Lower lobe of right lung (tissue), 2 donors: Measurements from ENCODE around the gene SLC22A17. TPM values are rescaled to one million over a fixed set of nuclear protein-coding genes. Genes with fewer than 3 reads are reported as not detected.

Source experiments
- ATAC-seq, 2 donors: fragments of 200-7000 bp; cut with Tn5 transposase; one replicate each; pipeline ENCODE4 v1.9.1; 2020 to 2022; ENCODE audit warnings: mild to moderate bottlenecking in 2 of 2, moderate library complexity in 2 of 2
- DNase-seq: peaks from one replicate; pipeline ENCODE4 v3.0.0-alpha.2; 2020
- H3K27ac ChIP-seq: fragments of 200-600 bp; one replicate; pipeline ENCODE4 v1.8.0; 2022
- H3K27me3 ChIP-seq: fragments of 200-600 bp; one replicate; pipeline ENCODE4 v1.8.0; 2022; ENCODE audit warnings: low read depth
- H3K36me3 ChIP-seq: fragments of 200-600 bp; one replicate; pipeline ENCODE4 v1.8.0; 2022; ENCODE audit warnings: mild to moderate bottlenecking
- H3K4me1 ChIP-seq: fragments of 200-600 bp; one replicate; pipeline ENCODE4 v1.8.0; 2022
- H3K4me3 ChIP-seq: fragments of 200-600 bp; one replicate; pipeline ENCODE4 v1.8.0; 2022; ENCODE audit warnings: mild to moderate bottlenecking
- H3K9me3 ChIP-seq: fragments of 200-600 bp; one replicate; pipeline ENCODE4 v1.8.0; 2022
- CTCF ChIP-seq: fragments of 200-600 bp; IDR thresholded peaks from one replicate; pipeline ENCODE4 v1.8.0; 2022; ENCODE audit warnings: antibody characterized with exemption, mild to moderate bottlenecking
- intact Hi-C: fragments of 100-400 bp; cut with DNase I; formaldehyde crosslinking; loops from one replicate; pipeline ENCODE4 v1.11.0; 2022
- total RNA-seq: library from RNA; stranded (reverse); fragmentation: NEBNext Ultra II Directional; extraction: Animal tissue kit (Norgen Biotek cat#: 25700); gene quantifications from one replicate; pipeline ENCODE4 v1.2.1, GENCODE V29; 2021
- donor health status: DM: no; HTN: yes; CAD: no; lungs with severe emphysema.

SLC22A17 gene
- total RNA-seq, 1 donor from 2014 or later = 10.6 TPM

- no peaks in the 10 kb centered on the region for H3K36me3 ChIP-seq
- H3K9me3 ChIP-seq = no peaks in the 10 kb centered on the region
- TF ChIP-seq CTCF = no peak
- ATAC-seq = no peak
- no peak overlapping the region for H3K4me3 ChIP-seq
- DNase-seq = no peak
- intact Hi-C loops = no loop called here
- H3K27ac ChIP-seq = no peak overlapping the region
- peaks cover 17% of the 10 kb centered on the region for H3K4me1 ChIP-seq
- peaks cover 23% of the 10 kb centered on the region for H3K27me3 ChIP-seq
Observed at GRCh38 chr14:23348297-23348655, 4.4 kb downstream of the SLC22A17 start.

GRCh38 chr14:23347406-23348296 is 5.0 kb downstream of the SLC22A17 start:
- Histone ChIP-seq H3K9me3 (no peaks in the 10 kb centered on the region), H3K4me3 (no peak overlapping the region), H3K36me3 (no peaks in the 10 kb centered on the region), H3K27ac (no peak overlapping the region), H3K4me1 (peaks cover 11% of the 10 kb centered on the region), H3K27me3 (peaks cover 22% of the 10 kb centered on the region)
- intact Hi-C loops = no loop called here
- DNase-seq (no peak), ATAC-seq (no peak)
- no peak for TF ChIP-seq CTCF

DNA sequence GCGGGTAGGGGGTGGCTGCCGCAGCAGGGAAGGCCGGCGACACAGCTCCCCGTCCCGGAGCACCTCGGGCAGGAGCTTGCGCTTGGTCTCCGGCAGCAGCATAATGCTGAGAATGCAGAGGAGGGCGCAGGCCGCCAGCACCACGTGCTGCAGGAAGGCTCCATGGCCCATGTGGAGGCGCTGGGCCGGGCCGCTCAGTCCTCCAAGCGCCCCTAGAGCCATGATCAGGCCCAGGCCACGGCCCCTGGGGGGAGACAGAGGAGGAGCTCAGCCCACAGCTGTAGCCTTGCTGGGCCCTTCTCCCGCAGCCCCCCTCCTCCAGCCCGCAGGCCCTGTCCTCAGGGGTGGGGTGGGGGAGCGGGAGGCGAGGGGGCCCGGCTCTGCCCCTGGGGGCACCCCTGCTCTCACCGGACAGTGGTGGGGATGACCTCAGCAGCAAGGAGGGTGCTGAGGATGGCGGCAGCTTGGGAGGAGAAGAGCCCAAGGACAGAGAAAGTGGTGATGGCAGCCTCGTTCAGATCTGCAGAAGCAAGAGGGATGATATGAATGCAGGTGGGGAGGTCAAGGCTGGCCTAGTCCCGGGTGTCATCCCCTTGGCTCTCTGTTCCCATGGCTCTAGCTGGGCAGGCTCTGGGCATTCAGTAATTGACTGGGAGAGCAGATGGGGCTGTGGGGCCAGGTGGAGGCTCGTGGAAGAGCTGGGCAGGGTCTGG is 5.8 kb downstream of the SLC22A17 start:
- H3K27ac ChIP-seq = no peak overlapping the region
- intact Hi-C loops = no loop called here
- no peaks in the 10 kb centered on the region for H3K36me3 ChIP-seq
- H3K9me3 ChIP-seq = no peaks in the 10 kb centered on the region
- H3K4me3 ChIP-seq = no peak overlapping the region
- peaks cover 3% of the 10 kb centered on the region for H3K4me1 ChIP-seq
- no peak for DNase-seq
- no peak for TF ChIP-seq CTCF
- ATAC-seq = peak in 1 of 2 donors; percentile 31
- peaks cover 14% of the 10 kb centered on the region for H3K27me3 ChIP-seq

DNA sequence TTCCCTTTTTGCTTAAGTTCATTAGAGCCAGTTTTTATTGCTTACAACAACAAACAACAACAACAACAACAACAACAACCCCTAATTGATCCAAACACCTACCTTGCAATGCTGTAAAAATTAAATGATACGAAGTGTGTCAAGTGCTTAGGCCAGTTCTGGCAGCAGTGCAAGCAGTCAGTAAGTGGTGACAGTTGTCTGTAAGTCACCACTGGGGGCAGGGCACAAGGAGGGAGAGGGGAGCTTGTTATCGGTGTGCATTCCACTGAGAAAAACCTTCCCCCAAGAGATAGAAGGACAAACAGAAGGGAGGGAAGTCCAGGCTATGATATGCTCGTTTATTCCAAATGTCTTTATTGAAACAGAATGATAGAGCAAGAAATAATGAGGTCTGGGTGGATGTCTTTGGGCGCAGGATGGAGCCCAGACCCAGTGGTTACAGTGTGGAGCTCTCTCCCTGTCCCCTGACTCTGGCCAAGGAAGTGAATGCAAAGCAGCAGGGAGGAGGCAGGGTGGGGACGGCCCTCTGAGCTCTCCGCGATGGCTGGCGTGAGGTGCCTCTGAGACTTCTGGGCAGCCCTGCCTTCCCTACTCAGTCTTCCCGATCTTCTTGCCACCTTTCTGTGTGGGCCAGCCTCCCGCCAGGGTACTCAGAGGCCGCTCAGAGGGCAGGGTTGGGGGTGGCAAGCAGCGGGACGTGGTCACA is 6.5 kb downstream of the SLC22A17 start:
- no peak for DNase-seq
- no peak for ATAC-seq
- intact Hi-C loops = no loop called here
- Histone ChIP-seq H3K9me3 (no peaks in the 10 kb centered on the region), H3K27ac (no peak overlapping the region), H3K4me3 (no peak overlapping the region), H3K27me3 (peaks cover 7% of the 10 kb centered on the region), H3K4me1 (no peaks in the 10 kb centered on the region), H3K36me3 (no peaks in the 10 kb centered on the region)
- TF ChIP-seq CTCF = no peak

GRCh38 chr14:23344481-23344880 is 8.2 kb downstream of the SLC22A17 start:
- no peaks in the 10 kb centered on the region for H3K36me3 ChIP-seq
- ATAC-seq (no peak), DNase-seq (no peak)
- intact Hi-C loops = no loop called here
- no peak overlapping the region for H3K4me3 ChIP-seq
- H3K27ac ChIP-seq = no peak overlapping the region
- H3K9me3 ChIP-seq = no peaks in the 10 kb centered on the region
- H3K4me1 ChIP-seq = no peaks in the 10 kb centered on the region
- TF ChIP-seq CTCF = no peak
- no peaks in the 10 kb centered on the region for H3K27me3 ChIP-seq
